Nephron (organoid): Measurements from ENCODE around the gene AP2A2.
A peak's percentile ranks its signal among the peaks of the same experiment; 100 is the strongest.

Experiments
- H3K27ac Mint-ChIP-seq, 3 experiments: 2 replicates each; pipeline ENCODE4 v1.8.0; 2020; ENCODE audit warnings: mixed read lengths in 3 of 3, mild to moderate bottlenecking in 2 of 3, moderate library complexity in 1 of 3
- H3K27me3 Mint-ChIP-seq: 2 replicates; pipeline ENCODE4 v1.8.0; 2021; ENCODE audit warnings: low read depth, mild to moderate bottlenecking, moderate library complexity, mixed read lengths
- H3K36me3 Mint-ChIP-seq: 2 replicates; pipeline ENCODE4 v1.8.0; 2020; ENCODE audit warnings: low read depth, mixed read lengths
- H3K4me1 Mint-ChIP-seq: 2 replicates; pipeline ENCODE4 v1.8.0; 2020; ENCODE audit warnings: mixed read lengths
- H3K4me3 Mint-ChIP-seq, 3 experiments: 2 replicates each; pipeline ENCODE4 v1.8.0; 2020; ENCODE audit warnings: mild to moderate bottlenecking in 3 of 3, mixed read lengths in 3 of 3, moderate library complexity in 2 of 3
- H3K9me3 Mint-ChIP-seq: 2 replicates; pipeline ENCODE4 v1.8.0; 2020; ENCODE audit warnings: mixed read lengths
- TF ChIP-seq, protein P1 (sequence below), 3 experiments: fragments of 200-600 bp; sonication (generic); IDR thresholded peaks; one replicate each; pipeline ENCODE4 v1.5.0; 2021; ENCODE audit warnings: antibody characterized with exemption in 3 of 3; ENCODE audit not compliant: unreplicated experiment in 3 of 3

The AP2A2 gene

DNA sequence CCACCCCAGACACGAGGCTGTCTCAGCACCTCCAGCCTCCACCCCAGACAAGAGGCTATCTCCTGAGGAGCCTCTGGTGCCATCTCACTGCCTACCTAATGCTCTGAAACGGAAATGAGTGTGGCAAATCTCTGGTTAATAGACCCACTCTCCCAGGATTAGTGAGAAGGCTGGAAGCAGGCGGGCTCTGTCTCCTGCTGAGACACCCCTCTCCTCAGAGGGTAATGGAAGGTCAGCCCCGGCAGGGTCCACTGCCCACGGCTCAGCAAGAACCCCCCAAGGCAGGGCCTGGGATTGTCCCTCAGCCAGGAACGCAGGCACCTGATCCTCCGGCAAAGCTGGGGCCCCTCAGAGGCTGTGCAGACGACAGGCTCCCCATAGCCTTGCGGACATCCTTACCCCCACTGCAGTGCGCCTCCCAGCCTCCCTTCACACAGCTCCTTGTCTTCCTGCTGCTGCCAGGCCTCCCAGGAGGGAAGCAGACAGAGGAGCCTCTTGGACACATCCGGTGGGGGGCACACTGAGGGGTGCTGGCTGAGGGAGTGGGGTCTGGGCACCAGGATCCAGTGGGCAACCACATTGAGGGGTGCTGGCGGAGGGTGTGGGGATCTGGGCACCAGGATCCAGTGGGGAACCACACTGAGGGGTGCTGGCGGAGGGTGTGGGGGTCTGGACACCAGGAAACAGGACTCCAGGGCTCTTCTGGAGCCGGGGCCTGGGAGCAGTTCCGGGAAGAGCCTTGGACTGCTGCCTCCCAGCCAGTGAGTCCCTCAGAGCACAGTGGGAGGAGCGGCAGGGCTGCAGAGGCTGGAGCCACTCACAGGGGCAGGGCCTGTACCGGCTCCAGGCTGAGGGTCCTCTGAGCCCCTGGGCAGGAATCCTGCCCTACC, 28.2 kb upstream of the AP2A2 start:
- Mint-ChIP-seq H3K27ac (peak overlapping the region; percentile 80 to 89 (median 85)), H3K4me1 (peaks cover 5% of the 10 kb centered on the region), H3K36me3 (peaks cover 7% of the 10 kb centered on the region), H3K4me3 (no peak overlapping the region), H3K9me3 (no peaks in the 10 kb centered on the region), H3K27me3 (no peaks in the 10 kb centered on the region)
- TF ChIP-seq, protein P1, sequence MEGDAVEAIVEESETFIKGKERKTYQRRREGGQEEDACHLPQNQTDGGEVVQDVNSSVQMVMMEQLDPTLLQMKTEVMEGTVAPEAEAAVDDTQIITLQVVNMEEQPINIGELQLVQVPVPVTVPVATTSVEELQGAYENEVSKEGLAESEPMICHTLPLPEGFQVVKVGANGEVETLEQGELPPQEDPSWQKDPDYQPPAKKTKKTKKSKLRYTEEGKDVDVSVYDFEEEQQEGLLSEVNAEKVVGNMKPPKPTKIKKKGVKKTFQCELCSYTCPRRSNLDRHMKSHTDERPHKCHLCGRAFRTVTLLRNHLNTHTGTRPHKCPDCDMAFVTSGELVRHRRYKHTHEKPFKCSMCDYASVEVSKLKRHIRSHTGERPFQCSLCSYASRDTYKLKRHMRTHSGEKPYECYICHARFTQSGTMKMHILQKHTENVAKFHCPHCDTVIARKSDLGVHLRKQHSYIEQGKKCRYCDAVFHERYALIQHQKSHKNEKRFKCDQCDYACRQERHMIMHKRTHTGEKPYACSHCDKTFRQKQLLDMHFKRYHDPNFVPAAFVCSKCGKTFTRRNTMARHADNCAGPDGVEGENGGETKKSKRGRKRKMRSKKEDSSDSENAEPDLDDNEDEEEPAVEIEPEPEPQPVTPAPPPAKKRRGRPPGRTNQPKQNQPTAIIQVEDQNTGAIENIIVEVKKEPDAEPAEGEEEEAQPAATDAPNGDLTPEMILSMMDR (IDR thresholded peaks at IDR 0.05; ENCODE audit: unreplicated experiment in 3 of 3), result no peak

DNA sequence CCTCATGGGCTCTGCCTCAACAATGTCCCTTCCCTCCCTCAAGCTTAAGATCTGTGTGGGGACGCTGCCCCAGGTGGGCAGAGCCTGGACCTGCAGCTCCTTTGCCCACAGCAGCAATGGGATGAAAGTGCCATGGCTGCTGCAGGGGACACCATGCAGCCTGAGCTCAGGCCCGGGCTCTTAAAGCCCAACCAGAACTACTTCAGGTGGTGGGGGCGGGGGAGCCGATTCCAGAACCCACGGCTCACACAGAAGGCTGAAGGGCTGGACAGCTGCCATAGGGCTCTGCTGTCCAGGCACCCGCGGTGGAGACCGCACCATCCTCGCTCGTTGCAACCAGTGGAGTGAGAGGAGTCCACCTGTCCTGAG, 27.5 kb upstream of the AP2A2 start:
- TF ChIP-seq, protein P1 (IDR thresholded peaks at IDR 0.05; ENCODE audit: unreplicated experiment in 3 of 3), result peak; percentile 33 to 47 (median 40)
- H3K9me3 Mint-ChIP-seq, result no peaks in the 10 kb centered on the region
- H3K27me3 Mint-ChIP-seq, result no peaks in the 10 kb centered on the region
- no peak overlapping the region for H3K4me3 Mint-ChIP-seq
- H3K36me3 Mint-ChIP-seq, result peaks cover 13% of the 10 kb centered on the region
- H3K27ac Mint-ChIP-seq, result peak overlapping the region; percentile 80 to 89 (median 85)
- peaks cover 5% of the 10 kb centered on the region for H3K4me1 Mint-ChIP-seq

DNA sequence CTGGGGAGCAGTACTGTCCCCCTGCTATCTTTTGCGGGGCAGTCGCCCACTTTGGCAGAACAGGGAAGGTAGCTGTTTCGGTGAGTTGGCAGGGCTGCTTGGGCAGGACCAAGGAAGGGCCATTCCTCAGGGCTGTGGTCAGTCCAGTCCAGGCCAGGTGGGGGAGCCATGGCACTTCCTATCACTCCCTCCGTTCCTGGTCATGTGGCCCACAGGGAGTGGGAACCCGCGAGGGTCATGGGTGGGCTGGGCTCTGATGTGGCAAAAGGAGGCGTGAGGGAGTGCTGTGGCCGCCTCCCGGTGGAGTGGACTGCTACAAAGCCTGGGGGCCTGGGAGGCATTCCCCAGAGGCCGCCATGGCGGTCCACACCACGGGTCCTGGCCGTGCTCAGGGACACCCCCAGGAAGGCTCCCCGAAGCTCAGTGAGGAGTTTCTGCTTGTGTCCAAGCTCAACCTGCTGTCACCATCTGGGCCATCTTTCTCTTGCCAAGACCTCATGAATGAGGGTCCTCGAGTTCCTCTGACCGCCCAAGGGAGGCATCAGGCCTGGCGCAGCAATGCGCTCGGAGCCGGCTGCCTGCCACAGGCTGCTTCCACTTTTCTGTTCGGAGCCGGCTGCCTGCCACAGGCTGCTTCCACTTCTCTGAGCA, 27.0 kb upstream of the AP2A2 start:
- Mint-ChIP-seq H3K27ac (peak overlapping the region in 1 of 3 experiments; percentile 89), H3K27me3 (no peaks in the 10 kb centered on the region), H3K4me3 (no peak overlapping the region), H3K9me3 (no peaks in the 10 kb centered on the region), H3K4me1 (peaks cover 5% of the 10 kb centered on the region), H3K36me3 (peaks cover 14% of the 10 kb centered on the region)
- TF ChIP-seq, protein P1 (IDR thresholded peaks at IDR 0.05; ENCODE audit: unreplicated experiment in 3 of 3), result no peak

DNA sequence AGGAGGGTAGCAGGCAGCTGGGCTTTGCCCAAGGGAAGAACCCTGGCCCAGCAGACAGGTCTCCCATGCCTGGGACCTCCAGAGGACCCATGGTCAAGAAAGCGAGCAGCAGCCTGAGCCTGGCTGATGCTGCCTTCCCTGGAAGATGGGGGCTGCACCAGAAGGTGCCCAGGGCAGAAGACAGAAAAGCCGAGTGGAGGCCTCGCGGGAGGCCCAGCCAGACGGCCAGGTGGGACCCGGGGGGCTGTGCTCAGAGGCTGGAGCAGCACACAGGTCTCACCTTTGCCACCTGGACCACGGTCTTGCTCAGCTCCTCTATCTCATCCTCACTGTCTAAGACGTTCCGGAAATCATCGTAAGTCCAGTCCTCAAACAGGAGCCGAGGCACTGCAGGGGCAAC, 25.9 kb upstream of the AP2A2 start:
- TF ChIP-seq, protein P1 (IDR thresholded peaks at IDR 0.05; ENCODE audit: unreplicated experiment in 3 of 3), result no peak
- H3K4me1 Mint-ChIP-seq, result peaks cover 5% of the 10 kb centered on the region
- H3K9me3 Mint-ChIP-seq, result no peaks in the 10 kb centered on the region
- H3K27me3 Mint-ChIP-seq, result no peaks in the 10 kb centered on the region
- H3K27ac Mint-ChIP-seq, result no peak overlapping the region
- H3K4me3 Mint-ChIP-seq, result no peak overlapping the region
- peaks cover 25% of the 10 kb centered on the region for H3K36me3 Mint-ChIP-seq

DNA sequence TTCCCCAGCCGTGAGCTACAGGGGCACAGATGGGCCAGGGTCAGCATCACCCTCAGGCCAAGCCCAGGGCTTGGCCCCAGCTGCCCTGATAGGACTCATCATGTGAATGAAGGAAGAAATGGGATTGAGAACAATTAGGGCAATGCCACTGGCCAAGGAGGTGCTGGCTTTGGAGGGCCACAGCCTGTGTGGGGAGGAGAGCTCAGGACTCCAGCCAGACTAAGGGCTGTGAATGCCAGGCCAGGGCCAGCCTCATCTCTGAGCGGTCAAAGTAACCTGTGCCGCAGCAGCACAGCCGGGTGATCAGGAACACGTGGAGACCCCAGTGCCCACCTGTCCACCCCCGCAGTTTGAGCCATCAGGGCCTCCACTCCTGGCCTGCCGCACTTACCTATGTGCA, 25.1 kb upstream of the AP2A2 start:
- Mint-ChIP-seq H3K4me1 (peaks cover 5% of the 10 kb centered on the region), H3K4me3 (no peak overlapping the region), H3K36me3 (peaks cover 29% of the 10 kb centered on the region), H3K9me3 (no peaks in the 10 kb centered on the region), H3K27ac (no peak overlapping the region), H3K27me3 (no peaks in the 10 kb centered on the region)
- TF ChIP-seq, protein P1 (IDR thresholded peaks at IDR 0.05; ENCODE audit: unreplicated experiment in 3 of 3), result no peak
